ENCODE data around the gene MCTP2.
A peak's percentile ranks its signal among the peaks of the same experiment; 100 is the strongest.

MCTP2 gene

DNA sequence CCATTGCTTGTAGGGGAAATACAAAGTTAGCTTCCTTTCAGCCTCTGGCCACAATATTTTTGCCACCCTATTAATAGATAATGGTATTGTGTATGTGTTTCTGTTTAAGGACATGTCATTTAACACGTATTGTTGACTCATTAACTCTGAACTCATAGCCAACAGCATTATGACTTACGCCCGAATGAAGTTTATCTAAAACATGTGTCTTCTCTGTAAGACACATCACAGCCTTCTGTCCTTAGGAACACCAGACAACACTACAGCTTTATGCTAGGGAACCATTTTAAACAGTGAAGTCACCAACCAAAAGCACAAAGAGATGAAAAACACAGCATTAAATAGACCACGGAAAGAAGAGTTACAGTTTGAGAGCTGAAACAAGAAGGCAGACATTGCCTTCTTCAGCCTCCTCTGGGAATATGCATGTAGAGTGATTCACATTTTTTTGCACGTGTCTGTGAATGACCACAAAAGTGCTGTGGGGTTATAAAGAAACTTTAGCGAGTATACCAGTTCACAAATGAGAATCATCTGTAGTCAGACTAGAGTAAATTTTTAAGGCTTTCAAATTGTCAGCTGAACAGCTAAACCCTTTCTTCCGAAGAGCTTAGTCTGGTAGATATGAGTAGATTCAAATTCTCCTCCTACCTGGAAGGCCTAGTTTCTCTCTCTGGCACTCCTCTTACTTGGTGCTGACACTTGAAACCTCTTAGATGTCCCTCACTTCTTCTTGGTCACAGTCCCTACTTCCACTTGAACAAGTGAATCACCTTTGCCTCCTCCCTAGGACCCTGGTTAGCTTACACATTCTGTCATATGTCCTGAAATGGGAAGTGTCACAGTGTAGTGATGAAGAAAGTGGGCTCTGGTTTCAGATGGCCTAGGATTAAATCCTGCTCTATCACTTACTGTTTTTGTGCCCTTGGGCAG, 32.2 kb downstream of the MCTP2 start:
- ATAC-seq: peak in 1 of 2 donors; percentile 30

DNA sequence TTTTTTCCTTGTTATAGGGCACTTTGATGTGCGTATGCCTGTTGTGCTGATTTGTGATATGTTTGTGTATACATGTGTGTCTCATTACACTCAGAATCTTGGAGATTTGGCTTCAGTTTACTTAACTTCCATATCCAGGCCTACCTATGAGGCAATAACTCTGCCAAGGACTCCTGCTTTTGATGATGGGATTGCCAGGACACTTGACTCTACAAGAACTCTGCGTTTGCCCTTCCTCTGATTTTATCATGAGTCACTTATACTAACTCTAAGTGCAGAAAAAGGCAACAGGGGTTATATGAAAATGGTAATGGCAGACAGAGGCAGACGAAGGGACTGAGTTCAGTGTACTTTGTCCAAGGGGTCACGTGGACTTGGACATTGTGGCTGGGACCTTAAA, 33.6 kb downstream of the MCTP2 start:
- no peak for ATAC-seq

DNA sequence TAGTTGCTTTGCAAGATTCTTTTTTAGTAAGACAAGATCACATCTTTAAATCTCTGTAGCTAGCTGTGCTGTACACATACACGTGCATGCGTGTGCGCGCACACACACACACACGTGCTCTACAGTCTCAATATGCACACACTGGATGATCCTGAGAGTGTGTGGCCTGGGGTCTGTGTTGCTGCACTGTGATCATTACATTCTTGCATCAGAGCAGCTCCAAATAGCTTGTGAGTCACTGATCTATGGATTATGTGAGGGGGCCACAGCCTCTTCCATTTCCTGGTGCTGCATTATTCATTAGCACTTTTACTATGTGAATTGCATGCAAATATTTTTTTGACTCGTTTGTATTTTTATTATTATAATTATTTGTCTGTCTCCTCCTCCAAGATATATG, 34.6 kb downstream of the MCTP2 start:
- ATAC-seq: no peak

GRCh38 chr15:94266789-94267188, 35.4 kb downstream of the MCTP2 start:
- no peak for ATAC-seq

- no peak for ATAC-seq
Observed at GRCh38 chr15:94269954-94270353, 38.6 kb downstream of the MCTP2 start.

DNA sequence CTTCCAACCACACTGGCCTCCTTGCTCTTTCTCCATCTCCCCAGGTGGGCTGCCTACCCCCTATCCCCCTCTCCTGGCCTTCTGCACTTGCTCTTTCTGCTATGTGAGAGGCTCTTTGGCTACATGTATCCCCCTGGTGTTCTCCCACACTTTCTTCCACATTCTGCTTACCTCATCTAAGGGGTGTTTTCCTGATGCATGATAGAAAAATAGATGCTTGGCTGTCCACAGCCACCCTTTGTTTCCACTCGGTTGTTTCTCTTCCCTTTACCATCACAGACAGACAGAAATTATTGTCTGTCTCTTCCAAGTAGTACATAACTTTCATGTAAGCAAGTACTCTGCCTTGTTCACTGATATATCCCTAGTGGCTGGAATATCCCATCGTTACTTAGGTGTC, 39.2 kb downstream of the MCTP2 start:
- no peak for ATAC-seq

DNA sequence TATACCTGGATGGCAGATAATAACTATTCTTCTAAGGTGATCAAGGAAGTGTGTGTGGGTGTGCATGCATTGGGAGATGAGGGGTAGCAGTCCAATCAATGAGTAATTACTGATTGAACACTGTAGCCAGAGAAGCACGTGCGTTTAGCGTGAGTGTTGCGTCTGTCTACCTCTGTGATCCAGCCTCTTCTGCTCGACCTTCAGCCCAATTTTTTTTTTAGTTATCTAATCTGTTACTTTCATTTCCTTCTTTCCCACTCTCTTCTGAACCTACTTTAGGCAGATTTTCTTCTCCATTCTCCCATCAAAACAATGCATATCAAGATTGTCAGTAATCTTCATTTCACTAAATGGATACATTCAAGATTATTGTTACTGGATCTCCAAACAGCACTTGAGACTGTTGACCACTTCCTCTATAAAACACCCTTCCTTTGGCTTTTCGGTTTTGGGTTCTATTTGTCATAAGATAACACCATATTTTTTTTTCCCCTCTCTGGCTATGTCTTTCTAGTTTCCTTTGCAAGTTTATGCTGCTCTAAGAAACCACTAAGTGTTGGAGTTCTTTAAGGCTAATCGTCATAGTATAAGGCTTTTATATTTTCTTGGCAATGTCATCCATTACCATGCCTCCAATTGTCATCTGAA, 41.0 kb downstream of the MCTP2 start:
- peak in 1 of 2 donors; percentile 30 for ATAC-seq

GRCh38 chr15:94273826-94274225, 42.5 kb downstream of the MCTP2 start:
- ATAC-seq: no peak

GRCh38 chr15:94274745-94275144, 43.4 kb downstream of the MCTP2 start:
- no peak for ATAC-seq

GRCh38 chr15:94277485-94277884, 46.1 kb downstream of the MCTP2 start:
- no peak for ATAC-seq

GRCh38 chr15:94279736-94280135, 48.4 kb downstream of the MCTP2 start:
- no peak for ATAC-seq

GRCh38 chr15:94280301-94280700, 48.9 kb downstream of the MCTP2 start:
- no peak for ATAC-seq

GRCh38 chr15:94282269-94283250, 51.2 kb downstream of the MCTP2 start:
- ATAC-seq: no peak

- no peak for ATAC-seq
Observed at GRCh38 chr15:94286583-94286982, 55.2 kb downstream of the MCTP2 start.

DNA sequence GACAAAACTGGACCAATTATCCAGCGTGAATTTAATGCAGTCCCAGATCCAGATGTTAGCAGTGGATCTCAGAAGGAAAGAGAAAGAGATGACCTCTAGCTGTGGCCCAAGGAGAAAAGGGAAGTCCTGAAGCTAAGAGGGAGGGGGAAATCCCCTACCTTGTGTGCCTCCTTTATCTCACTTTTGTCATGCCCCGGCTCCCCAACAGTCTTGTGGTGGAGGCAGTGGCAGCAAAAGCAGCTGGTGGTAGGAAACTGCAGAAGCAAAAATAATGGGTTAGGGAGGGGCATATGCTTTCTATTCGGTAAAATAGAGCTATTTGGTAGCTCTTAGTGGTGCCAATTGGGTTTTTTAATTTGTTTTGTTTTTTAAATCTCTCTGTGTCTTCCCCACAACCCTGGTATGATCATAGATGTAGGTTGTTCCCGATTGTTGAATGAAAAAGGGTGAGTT, 56.5 kb downstream of the MCTP2 start:
- peak; percentile 53 to 65 for ATAC-seq

GRCh38 chr15:94290730-94291129, 59.4 kb downstream of the MCTP2 start:
- ATAC-seq: no peak

- ATAC-seq: no peak
Observed at GRCh38 chr15:94293411-94294402, 62.3 kb downstream of the MCTP2 start.

DNA sequence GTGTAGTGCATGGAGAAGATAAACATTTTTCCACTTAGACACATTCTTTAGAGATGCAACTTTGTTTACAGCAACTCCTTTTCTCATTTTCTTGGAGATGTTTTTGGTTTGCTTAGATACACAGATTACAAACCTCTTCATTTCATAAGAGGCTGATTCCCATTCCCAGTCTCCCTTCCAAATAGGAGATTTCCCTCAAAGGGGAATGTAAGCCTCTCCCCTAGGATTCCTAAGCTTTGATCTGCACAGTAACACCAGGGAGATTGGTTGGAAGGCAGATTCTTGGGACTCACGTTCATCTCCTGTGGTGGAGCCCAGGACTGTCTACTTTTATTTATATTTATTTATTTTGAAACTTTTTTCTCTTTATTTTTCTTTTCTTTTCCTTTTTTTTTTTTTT, 63.2 kb downstream of the MCTP2 start:
- no peak for ATAC-seq

- no peak for ATAC-seq
Observed at GRCh38 chr15:94295275-94295674, 63.9 kb downstream of the MCTP2 start.

DNA sequence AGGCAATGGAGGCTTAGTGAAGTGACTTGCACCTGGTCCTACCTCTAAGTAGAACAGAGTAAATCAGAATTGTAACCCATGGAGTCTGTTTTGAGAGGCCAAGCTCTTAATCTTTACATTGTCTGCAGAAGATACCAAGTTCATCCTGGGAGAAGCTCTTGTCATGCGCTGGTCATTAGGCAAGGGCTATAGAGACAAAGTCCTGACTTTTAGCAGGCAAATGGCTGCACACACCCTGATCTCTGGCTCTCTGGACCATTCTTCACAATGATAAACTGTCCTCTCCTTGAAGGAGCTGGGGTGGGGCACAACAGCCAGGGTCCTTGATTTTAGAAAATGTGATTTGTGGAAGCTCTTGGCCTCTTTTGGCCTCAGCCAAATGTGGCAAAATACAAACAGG, 65.4 kb downstream of the MCTP2 start:
- no peak for ATAC-seq

- no peak for ATAC-seq
Observed at GRCh38 chr15:94297558-94297957, 66.2 kb downstream of the MCTP2 start.

- no peak for ATAC-seq
Observed at GRCh38 chr15:94298364-94298763, 67.0 kb downstream of the MCTP2 start.

Data from activated CD4-positive, CD25-positive, alpha-beta regulatory T cell treated with anti-CD3 and anti-CD28 coated beads, Interleukin-2, amount 50 U/mL, for 24 hours (primary cell).